GM23338 (cell line): ENCODE results near the gene ZNF212. TPM values are rescaled to one million over a fixed set of nuclear protein-coding genes. Genes with fewer than 3 reads are reported as not detected.

Experiments used
- ATAC-seq: fragments of 200-7000 bp; cut with Tn5 transposase; 3 replicates; pipeline ENCODE4 v1.9.1; 2020
- DNase-seq: peaks from one replicate; pipeline ENCODE4 v3.0.0-alpha.2; 2015; ENCODE audit warnings: low spot score
- H2AFZ ChIP-seq: fragments of 200-600 bp; sonication (generic); 2 replicates; pipeline ENCODE4 v1.8.0; 2016; ENCODE audit warnings: antibody characterized with exemption, mild to moderate bottlenecking, moderate library complexity
- H3F3A ChIP-seq: fragments of 200-600 bp; sonication (generic); replicated peaks from 2 replicates; pipeline ENCODE4 v1.8.0; 2017; ENCODE audit warnings: antibody characterized with exemption, mixed run types, low read depth
- H3K27ac ChIP-seq: fragments of 200-600 bp; sonication (generic); 2 replicates; pipeline ENCODE4 v1.6.1; 2016; ENCODE audit warnings: low read depth
- H3K27me3 ChIP-seq: fragments of 200-600 bp; sonication (generic); 2 replicates; pipeline ENCODE4 v1.8.0; 2016; ENCODE audit warnings: mild to moderate bottlenecking, mixed run types, moderate library complexity; ENCODE audit not compliant: insufficient read depth
- H3K36me3 ChIP-seq: fragments of 200-600 bp; sonication (generic); 2 replicates; pipeline ENCODE4 v1.8.0; 2016; ENCODE audit warnings: mild to moderate bottlenecking; ENCODE audit not compliant: insufficient read depth
- H3K4me1 ChIP-seq: fragments of 200-600 bp; sonication (generic); 2 replicates; pipeline ENCODE4 v1.8.0; 2016; ENCODE audit warnings: mild to moderate bottlenecking, moderate library complexity; ENCODE audit not compliant: insufficient read depth
- H3K4me2 ChIP-seq: fragments of 200-600 bp; sonication (generic); 2 replicates; pipeline ENCODE4 v1.7.1; 2017; ENCODE audit warnings: mixed run types
- H3K4me3 ChIP-seq: fragments of 200-600 bp; sonication (generic); 2 replicates; pipeline ENCODE4 v1.6.1; 2016; ENCODE audit warnings: mixed run types
- H3K79me2 ChIP-seq: fragments of 200-600 bp; sonication (generic); replicated peaks from 2 replicates; pipeline ENCODE4 v1.8.0; 2017; ENCODE audit warnings: mild to moderate bottlenecking; ENCODE audit not compliant: insufficient read depth
- H3K9me2 ChIP-seq: fragments of 200-600 bp; sonication (generic); 2 replicates; pipeline ENCODE4 v1.8.0; 2017; ENCODE audit not compliant: insufficient read depth
- H4K20me1 ChIP-seq: fragments of 200-600 bp; sonication (generic); replicated peaks from 2 replicates; pipeline ENCODE4 v1.8.0; 2017; ENCODE audit warnings: mild to moderate bottlenecking; ENCODE audit not compliant: insufficient read depth
- H3K27ac Mint-ChIP-seq: 2 replicates; pipeline ENCODE4 v1.8.0; 2020; ENCODE audit warnings: inconsistent platforms, mild to moderate bottlenecking, moderate library complexity, mixed read lengths
- H3K27me3 Mint-ChIP-seq: 3 replicates; pipeline ENCODE4 v1.8.0; 2022; ENCODE audit warnings: low read depth, mild to moderate bottlenecking, moderate library complexity, mixed read lengths, inconsistent platforms; ENCODE audit not compliant: insufficient read depth, poor library complexity
- H3K36me3 Mint-ChIP-seq: 3 replicates; pipeline ENCODE4 v1.8.0; 2021; ENCODE audit warnings: low read depth, mild to moderate bottlenecking, inconsistent platforms, moderate library complexity, mixed read lengths
- H3K4me1 Mint-ChIP-seq: 3 replicates; pipeline ENCODE4 v1.8.0; 2020; ENCODE audit warnings: mild to moderate bottlenecking, inconsistent platforms, mixed read lengths
- H3K4me3 Mint-ChIP-seq: 3 replicates; pipeline ENCODE4 v1.8.0; 2021; ENCODE audit warnings: moderate library complexity, mild to moderate bottlenecking, inconsistent platforms, mixed read lengths
- H3K9me3 Mint-ChIP-seq: 3 replicates; pipeline ENCODE4 v1.8.0; 2020; ENCODE audit warnings: moderate library complexity, mild to moderate bottlenecking, inconsistent platforms, mixed read lengths
- CREB1 ChIP-seq: fragments of 250-450 bp; sonication (Bioruptor Pico); IDR thresholded peaks from 2 replicates; pipeline ENCODE4 v1.5.0; 2020; ENCODE audit warnings: low read depth, mild to moderate bottlenecking, moderate library complexity
- EZH2 ChIP-seq: fragments of 200-600 bp; sonication (generic); IDR thresholded peaks from one replicate; pipeline ENCODE4 v1.8.0; 2017; ENCODE audit warnings: antibody characterized with exemption, mild to moderate bottlenecking, low read depth; ENCODE audit not compliant: unreplicated experiment
- EZH2phosphoT487 ChIP-seq: fragments of 200-600 bp; sonication (generic); IDR thresholded peaks from one replicate; pipeline ENCODE4 v1.8.1; 2018; ENCODE audit warnings: antibody characterized with exemption; ENCODE audit not compliant: unreplicated experiment
- JUNB ChIP-seq: IDR thresholded peaks from one replicate; pipeline ENCODE4 v1.6.1; 2016; ENCODE audit warnings: antibody characterized with exemption; ENCODE audit not compliant: unreplicated experiment
- NANOG ChIP-seq: IDR thresholded peaks from 2 replicates; pipeline ENCODE4 v1.6.1; 2016; ENCODE audit warnings: antibody characterized with exemption, borderline replicate concordance
- POLR2AphosphoS5 ChIP-seq: IDR thresholded peaks from 2 replicates; pipeline ENCODE4 v1.6.1; 2016; ENCODE audit warnings: antibody characterized with exemption, low read depth
- ZNF114 ChIP-seq: fragments of 250-450 bp; sonication (Bioruptor Pico); IDR thresholded peaks from 2 replicates; pipeline ENCODE4 v1.5.0; 2020; ENCODE audit warnings: mild to moderate bottlenecking, moderate library complexity
- ZNF331 ChIP-seq: fragments of 250-450 bp; sonication (Bioruptor Pico); IDR thresholded peaks from 2 replicates; pipeline ENCODE4 v1.5.0; 2020; ENCODE audit warnings: low read depth, mild to moderate bottlenecking, moderate library complexity
- polyA plus RNA-seq: library from polyadenylated mRNA; unstranded; fragments of >200 nt; fragmentation: Nextera tagmentation; extraction: Ambion mirVana; gene quantifications from 2 replicates; pipeline ENCODE4 v1.2.1, GENCODE V29; 2016
- total RNA-seq: library from RNA; depleted of rRNA; stranded (reverse); fragments of >200 nt; shearing (Covaris generic); gene quantifications from 2 replicates; pipeline ENCODE4 v1.2.3, GENCODE V29; 2014
- TF ChIP-seq, protein P1 (sequence below): IDR thresholded peaks from 2 replicates; pipeline ENCODE4 v1.6.1; 2016; ENCODE audit warnings: antibody characterized with exemption
- TF ChIP-seq, protein P2 (sequence below), 2 experiments: fragments of 200-600 bp in 1 of 2; sonication (generic) in 1 of 2; conservative IDR thresholded peaks; 2 replicates each; pipeline versions ENCODE4 v1.5.1 to v1.6.1; 2016 to 2017; ENCODE audit warnings: antibody characterized with exemption in 2 of 2, low read depth in 2 of 2, mild to moderate bottlenecking in 2 of 2, moderate library complexity in 1 of 2
- TF ChIP-seq, protein P3 (sequence below): IDR thresholded peaks from one replicate; pipeline ENCODE4 v1.6.1; 2018; ENCODE audit warnings: antibody characterized with exemption; ENCODE audit not compliant: unreplicated experiment

The ZNF212 gene
- total and polyA plus RNA-seq, 2 experiments from 2014 or later = 10.8 to 18.9 TPM

DNA sequence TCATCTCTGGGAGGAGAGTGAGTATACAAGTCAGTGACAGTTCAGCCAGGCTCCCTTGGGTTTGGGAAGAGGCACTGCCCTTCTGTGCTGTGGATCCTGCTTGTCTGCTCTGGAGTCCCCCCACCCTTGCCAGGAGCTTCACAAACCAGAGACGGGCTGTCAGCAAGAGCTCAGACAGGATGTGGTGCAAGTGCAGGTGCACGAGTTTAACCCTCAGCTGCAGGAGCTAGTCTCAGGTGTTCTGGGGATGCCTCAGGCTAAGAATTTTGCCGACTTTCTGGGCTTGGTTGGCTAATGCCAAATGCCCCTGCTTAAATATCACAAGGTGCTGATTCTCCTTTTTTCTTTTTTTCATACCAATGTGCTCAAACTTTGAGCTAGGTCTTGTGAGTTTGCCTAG is 44.9 kb downstream of the ZNF212 start (continued):
- TF ChIP-seq, protein P1, sequence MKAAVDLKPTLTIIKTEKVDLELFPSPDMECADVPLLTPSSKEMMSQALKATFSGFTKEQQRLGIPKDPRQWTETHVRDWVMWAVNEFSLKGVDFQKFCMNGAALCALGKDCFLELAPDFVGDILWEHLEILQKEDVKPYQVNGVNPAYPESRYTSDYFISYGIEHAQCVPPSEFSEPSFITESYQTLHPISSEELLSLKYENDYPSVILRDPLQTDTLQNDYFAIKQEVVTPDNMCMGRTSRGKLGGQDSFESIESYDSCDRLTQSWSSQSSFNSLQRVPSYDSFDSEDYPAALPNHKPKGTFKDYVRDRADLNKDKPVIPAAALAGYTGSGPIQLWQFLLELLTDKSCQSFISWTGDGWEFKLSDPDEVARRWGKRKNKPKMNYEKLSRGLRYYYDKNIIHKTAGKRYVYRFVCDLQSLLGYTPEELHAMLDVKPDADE = no peak
- TF ChIP-seq ZNF114 (CRISPR knock-in tag) = no peak

DNA sequence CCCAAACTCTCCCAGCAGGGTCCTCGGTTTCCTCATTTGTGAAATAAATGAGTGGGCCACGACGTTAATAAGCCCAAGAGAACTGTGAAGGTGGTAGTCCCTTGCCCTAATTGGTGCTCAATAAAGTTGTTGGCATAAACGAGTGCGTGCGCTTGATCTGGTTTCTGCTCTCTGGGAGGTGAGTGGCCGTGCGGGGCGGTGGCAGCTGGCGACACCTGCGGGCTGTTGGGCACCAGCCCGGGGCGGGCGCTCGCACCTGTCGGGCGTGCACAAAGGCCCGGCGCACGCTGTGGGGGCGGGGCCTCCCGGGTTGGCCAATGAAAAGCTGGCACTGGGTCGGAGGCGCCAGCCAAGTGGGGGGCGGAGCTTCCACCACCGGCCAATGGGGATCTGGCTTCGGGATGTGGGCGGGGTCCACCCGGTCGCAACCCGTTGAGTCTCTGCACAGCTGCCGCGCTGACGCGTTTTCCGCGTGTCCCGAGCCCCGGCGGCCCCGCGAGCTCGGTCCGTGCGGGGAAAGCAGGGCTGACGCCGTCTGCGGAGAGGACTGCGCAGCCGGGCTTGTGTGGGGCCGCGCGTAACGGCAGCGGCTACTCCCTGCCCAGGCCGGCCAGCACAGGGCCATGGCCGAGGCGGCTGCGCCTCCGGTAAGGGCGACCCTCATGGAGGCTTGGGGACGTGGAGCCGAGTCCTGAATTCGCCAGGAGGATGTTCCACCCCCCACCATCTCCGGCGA is 45.6 kb downstream of the ZNF212 start:
- H3K4me3 Mint-ChIP-seq = peak overlapping the region; percentile 91
- H3K4me3 ChIP-seq = peak overlapping the region; percentile 87
- no peak overlapping the region for H3K27ac Mint-ChIP-seq
- H3K4me1 ChIP-seq = peaks cover 3% of the 10 kb centered on the region
- peaks cover 13% of the 10 kb centered on the region; the same call in 2 of the 3 replicates for H3K36me3 Mint-ChIP-seq
- TF ChIP-seq POLR2AphosphoS5 = peak; percentile 86
- 0 out of 2 replicates have a peak, but pooled peaks have one; percentile 8 for TF ChIP-seq NANOG
- TF ChIP-seq CREB1 (CRISPR knock-in tag) = peak; percentile 54; the same call in 1 of the 2 replicates
- TF ChIP-seq EZH2 = no peak
- no peak for TF ChIP-seq ZNF331 (CRISPR knock-in tag)
- TF ChIP-seq JUNB = no peak
- TF ChIP-seq, protein P2, sequence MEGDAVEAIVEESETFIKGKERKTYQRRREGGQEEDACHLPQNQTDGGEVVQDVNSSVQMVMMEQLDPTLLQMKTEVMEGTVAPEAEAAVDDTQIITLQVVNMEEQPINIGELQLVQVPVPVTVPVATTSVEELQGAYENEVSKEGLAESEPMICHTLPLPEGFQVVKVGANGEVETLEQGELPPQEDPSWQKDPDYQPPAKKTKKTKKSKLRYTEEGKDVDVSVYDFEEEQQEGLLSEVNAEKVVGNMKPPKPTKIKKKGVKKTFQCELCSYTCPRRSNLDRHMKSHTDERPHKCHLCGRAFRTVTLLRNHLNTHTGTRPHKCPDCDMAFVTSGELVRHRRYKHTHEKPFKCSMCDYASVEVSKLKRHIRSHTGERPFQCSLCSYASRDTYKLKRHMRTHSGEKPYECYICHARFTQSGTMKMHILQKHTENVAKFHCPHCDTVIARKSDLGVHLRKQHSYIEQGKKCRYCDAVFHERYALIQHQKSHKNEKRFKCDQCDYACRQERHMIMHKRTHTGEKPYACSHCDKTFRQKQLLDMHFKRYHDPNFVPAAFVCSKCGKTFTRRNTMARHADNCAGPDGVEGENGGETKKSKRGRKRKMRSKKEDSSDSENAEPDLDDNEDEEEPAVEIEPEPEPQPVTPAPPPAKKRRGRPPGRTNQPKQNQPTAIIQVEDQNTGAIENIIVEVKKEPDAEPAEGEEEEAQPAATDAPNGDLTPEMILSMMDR (conservative IDR thresholded peaks at IDR 0.05; ENCODE audit: low read depth in 2 of 2) = peak in 1 of 2 experiments; percentile 47; a peak in 3 of 4 replicates
- no peak for TF ChIP-seq EZH2phosphoT487
- H3K4me1 Mint-ChIP-seq = peaks cover 28% of the 10 kb centered on the region
- H3F3A ChIP-seq = 0 out of 2 replicates have a peak, but pooled peaks cover 10% of the 10 kb centered on the region
- H3K79me2 ChIP-seq = no peaks in the 10 kb centered on the region
- H3K36me3 ChIP-seq = no peaks in the 10 kb centered on the region
- H2AFZ ChIP-seq = peak overlapping the region; percentile 90
- DNase-seq = peak; percentile 98
- H4K20me1 ChIP-seq = no peaks in the 10 kb centered on the region
- no peak overlapping the region for H3K27ac ChIP-seq
- peak overlapping the region; percentile 97 for H3K4me2 ChIP-seq
- peaks cover 9% of the 10 kb centered on the region for H3K27me3 Mint-ChIP-seq
- H3K9me2 ChIP-seq = no peaks in the 10 kb centered on the region
- H3K27me3 ChIP-seq = peaks cover 5% of the 10 kb centered on the region; the same call in 1 of the 2 replicates
- ATAC-seq = peak; percentile 90
- H3K9me3 Mint-ChIP-seq = no peaks in the 10 kb centered on the region

DNA sequence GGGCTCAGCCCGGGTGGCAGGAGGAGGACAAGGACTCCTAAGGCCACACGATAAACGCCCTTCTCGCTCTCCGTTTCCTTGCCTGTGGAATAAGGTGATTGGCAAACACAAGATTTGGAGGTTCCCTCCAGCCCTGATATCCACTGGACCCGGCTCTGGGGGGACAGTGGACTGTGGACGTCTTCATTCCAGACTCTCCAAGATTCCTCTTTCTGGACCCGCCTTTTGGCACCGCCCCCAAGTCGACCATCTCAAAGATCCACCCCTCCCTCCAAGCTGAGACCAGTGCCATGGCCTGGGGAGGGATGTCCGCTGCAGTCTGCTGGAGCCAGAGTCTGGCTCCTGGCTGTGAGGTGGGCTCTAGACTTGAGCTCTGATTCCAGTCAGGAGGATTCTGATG is 46.2 kb downstream of the ZNF212 start:
- Histone ChIP-seq H3K4me2 (peak overlapping the region; percentile 97), H3K9me2 (no peaks in the 10 kb centered on the region), H4K20me1 (no peaks in the 10 kb centered on the region), H3K36me3 (no peaks in the 10 kb centered on the region), H3K27me3 (peaks cover 5% of the 10 kb centered on the region; the same call in 1 of the 2 replicates), H3K27ac (no peak overlapping the region), H3K4me1 (peaks cover 3% of the 10 kb centered on the region), H2AFZ (peak overlapping the region; percentile 90), H3K4me3 (peak overlapping the region; percentile 87), H3K79me2 (no peaks in the 10 kb centered on the region), H3F3A (0 out of 2 replicates have a peak, but pooled peaks cover 10% of the 10 kb centered on the region)
- Mint-ChIP-seq H3K27me3 (peaks cover 9% of the 10 kb centered on the region), H3K4me1 (peaks cover 28% of the 10 kb centered on the region), H3K9me3 (no peaks in the 10 kb centered on the region), H3K27ac (peak overlapping the region; percentile 36; the same call in 1 of the 2 replicates), H3K36me3 (peaks cover 10% of the 10 kb centered on the region; the same call in 1 of the 3 replicates), H3K4me3 (peak overlapping the region; percentile 91)
- DNase-seq (peak; percentile 49), ATAC-seq (peak; percentile 46)
- TF ChIP-seq, protein P2 (conservative IDR thresholded peaks at IDR 0.05; ENCODE audit: low read depth in 2 of 2) = no peak
- TF ChIP-seq, protein P3, sequence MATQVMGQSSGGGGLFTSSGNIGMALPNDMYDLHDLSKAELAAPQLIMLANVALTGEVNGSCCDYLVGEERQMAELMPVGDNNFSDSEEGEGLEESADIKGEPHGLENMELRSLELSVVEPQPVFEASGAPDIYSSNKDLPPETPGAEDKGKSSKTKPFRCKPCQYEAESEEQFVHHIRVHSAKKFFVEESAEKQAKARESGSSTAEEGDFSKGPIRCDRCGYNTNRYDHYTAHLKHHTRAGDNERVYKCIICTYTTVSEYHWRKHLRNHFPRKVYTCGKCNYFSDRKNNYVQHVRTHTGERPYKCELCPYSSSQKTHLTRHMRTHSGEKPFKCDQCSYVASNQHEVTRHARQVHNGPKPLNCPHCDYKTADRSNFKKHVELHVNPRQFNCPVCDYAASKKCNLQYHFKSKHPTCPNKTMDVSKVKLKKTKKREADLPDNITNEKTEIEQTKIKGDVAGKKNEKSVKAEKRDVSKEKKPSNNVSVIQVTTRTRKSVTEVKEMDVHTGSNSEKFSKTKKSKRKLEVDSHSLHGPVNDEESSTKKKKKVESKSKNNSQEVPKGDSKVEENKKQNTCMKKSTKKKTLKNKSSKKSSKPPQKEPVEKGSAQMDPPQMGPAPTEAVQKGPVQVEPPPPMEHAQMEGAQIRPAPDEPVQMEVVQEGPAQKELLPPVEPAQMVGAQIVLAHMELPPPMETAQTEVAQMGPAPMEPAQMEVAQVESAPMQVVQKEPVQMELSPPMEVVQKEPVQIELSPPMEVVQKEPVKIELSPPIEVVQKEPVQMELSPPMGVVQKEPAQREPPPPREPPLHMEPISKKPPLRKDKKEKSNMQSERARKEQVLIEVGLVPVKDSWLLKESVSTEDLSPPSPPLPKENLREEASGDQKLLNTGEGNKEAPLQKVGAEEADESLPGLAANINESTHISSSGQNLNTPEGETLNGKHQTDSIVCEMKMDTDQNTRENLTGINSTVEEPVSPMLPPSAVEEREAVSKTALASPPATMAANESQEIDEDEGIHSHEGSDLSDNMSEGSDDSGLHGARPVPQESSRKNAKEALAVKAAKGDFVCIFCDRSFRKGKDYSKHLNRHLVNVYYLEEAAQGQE = no peak
- TF ChIP-seq POLR2AphosphoS5 = no peak
